Hindlimb muscle (tissue), 1 donor: ENCODE measurements around the gene RGS13. TPM values are rescaled to one million over a fixed set of nuclear protein-coding genes. Genes with fewer than 3 reads are reported as not detected.

Source experiments
- DNase-seq: peaks from one replicate; pipeline ENCODE4 v3.0.0-alpha.2; 2013
- polyA plus RNA-seq: library from polyadenylated mRNA; unstranded; fragments of 120-200 nt; gene quantifications from one replicate; pipeline ENCODE4 v1.2.1, GENCODE V29; 2013; ENCODE audit not compliant: insufficient read length

RGS13 gene, protein sequence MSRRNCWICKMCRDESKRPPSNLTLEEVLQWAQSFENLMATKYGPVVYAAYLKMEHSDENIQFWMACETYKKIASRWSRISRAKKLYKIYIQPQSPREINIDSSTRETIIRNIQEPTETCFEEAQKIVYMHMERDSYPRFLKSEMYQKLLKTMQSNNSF
- polyA plus RNA-seq = 0.15 TPM

DNA sequence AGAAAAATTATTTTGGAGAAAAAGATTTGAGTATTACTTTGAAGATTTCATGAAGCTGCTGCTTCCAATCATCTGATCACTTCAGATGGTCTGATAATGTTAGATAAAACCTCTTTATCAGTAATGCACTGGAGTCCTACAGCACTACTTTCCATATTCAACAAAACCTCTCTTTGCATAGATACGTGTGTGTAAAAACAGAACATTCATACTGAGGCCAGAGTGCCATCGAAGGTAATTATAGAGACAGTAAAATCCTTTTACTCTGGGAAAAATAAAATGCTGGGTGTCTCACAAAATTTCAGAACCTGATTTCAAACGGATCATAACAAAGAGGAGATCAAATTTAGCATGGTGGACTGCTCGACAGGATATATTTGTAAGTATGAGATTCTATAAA is at the start of gene RGS13:
Gene RGS13 (plus strand): TSS at position 209 of the 400 bp plus-strand sequence. CDS start 8,188 bp downstream, outside the sequence.
- DNase-seq = no peak

DNA sequence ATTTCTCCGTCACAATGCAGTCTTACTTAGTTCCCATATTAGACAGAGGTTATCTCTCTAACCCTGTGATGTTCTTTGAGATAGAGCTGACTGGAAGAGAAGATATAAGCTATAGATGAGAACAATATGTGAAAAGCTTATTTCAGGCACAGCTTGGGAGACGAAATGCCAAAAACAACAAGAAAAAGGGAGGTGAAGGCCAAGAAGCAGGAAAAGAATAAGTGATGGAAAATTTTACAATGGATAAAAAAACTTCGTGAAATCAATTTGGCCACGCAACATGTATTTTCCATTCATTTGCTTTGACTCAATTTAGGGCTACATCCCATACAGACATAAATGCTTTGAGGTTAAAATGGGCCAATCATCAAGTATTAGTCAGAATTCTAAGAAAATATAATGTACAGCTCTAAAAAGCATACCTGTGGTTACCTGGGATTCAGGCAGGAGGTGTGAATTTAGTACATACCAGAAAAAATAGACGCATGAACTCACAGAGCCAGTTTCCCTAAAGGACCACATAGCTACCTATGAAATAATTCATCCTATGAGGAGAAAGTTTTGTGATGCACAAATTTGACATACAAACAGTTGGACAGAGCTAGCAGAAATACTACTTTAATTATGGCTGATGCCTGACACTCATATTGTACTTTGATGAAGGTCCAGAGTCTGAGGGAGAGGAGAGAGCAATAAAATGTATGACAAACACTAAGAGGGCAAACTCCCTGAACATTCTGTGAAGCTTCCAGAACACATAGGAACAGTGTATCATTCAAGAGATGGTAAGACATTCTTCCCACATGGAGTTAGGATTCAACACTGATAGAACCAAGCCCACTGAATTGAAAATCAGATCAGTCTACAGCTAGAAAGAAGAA is 48.3 kb upstream of the RGS13 start:
- DNase-seq = no peak

DNA sequence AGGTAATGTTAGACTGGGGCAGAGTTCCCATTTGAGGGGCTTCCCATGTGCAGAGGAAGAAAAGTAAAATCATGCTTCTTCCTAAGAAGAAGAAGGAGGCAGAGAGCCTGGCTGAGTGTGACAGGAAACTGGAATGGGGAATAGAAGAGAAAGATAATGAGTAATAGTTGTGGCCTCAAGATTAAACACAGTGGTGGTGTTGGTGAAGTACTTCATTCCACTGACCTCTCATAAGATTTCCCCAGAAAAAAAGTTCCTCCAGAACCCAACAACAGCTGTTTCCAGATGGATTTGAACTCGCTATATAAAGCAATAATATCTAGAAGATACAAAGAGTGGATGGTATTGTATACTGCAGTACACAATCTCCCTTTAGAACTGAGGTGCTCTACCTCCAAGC is 47.4 kb upstream of the RGS13 start:
- DNase-seq = no peak

DNA sequence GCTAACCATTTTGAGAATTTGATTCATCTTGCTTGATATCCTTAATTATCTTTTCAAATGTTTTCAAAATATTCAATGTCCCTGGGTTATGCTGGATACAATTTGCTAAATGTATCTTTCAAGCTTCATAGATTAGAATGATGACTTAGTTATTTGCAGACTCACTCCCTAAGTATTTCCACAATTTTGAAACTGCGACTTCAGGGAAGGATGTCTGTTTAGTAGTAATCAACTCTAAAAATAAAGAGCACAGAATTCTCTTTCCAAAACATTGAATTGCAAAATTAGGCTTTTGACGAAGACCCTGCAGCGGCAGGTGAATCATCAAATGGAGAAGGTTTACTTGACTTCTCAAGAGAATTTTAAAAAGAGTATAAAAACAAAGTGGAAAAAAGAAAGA is 46.1 kb upstream of the RGS13 start:
- DNase-seq = no peak

DNA sequence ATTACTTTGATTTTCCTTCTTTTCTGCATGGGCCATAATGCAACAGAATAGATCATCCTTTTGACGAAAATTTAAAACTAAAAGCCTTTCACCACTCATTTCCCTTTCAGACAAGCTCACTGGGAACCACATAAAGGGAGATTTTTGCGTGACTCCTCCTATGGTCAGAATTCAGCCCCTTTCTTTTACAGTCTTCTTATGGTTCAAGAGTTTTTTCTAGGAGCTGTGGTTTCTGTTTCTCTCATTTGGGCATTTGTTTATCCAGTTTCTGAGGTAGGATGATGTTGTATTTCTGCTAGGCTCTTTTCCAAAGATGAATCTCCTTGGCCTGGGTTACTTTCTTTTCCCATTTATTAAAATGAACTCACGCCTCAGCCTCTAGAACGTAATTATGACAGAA is 43.4 kb upstream of the RGS13 start:
- no peak for DNase-seq

DNA sequence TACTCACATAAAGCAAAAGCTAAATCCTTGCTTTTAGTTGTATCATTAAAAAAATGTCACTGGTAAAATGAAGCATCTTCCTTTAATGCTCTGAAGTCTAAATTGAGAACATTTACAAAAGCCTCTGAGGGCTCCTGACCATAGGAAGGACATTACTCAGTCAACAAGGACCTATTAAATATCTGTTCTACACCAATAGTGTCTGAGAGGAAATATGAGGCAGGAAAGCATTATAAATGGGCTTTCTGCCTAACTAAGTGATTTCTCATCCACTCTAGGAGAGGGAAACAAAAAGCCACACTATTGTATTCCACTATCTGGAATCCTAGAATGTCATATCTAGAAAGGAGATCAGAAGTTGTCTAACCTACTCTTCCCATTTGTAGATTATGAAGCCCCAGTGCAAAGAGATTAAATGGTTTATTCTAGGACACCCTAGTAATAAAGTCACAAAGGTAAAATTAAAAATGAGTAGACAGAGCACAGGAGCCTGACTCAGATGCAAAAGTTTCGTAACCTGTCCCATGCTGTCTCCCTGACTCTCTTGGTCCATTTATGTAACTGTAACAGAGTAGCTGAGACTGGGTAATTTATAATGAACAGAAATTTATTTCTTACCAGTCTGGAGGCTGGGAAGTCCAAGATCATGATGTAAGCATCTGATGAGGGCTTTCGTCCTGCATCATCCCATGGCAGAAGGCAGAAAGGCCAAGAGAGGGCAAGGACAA is 42.8 kb upstream of the RGS13 start:
- no peak for DNase-seq

DNA sequence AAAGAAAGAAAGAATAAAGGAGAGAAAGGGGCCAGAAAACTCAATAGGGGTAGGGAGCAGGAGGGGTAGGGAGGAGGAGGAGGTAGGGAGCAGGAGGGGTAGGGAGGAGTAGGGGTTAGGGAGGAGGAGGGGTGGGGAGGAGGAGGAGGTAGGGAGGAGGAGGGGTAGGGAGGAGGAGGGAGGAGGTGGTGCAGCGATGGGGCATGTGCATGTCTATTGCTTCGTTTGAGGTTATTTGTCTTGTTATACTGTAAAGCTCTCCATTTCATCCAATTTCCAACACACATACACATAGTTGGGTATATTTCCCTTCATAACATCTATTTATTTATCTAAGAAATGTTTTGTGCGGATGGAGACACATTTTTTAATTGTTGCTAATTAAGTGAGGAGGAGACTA is 40.6 kb upstream of the RGS13 start:
- DNase-seq = no peak

DNA sequence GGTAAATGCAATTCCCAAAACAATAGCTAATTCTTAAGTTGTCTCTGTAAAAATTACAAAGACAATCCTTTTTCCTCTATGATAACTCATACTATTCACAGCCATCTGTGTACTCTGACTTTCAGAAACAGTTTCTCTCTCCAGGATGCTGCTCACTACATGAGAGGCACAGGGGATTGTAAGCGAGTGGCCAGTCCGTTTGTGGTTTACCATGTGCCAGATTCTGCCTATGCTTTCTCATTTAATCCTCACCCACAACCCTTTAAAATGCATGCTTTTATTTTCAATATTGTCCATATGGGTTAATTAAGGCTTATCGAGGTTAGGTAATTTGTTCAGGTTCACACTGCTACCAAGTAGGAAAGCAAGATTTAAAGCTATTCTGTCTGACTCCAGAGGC is 37.4 kb upstream of the RGS13 start:
- DNase-seq = no peak

DNA sequence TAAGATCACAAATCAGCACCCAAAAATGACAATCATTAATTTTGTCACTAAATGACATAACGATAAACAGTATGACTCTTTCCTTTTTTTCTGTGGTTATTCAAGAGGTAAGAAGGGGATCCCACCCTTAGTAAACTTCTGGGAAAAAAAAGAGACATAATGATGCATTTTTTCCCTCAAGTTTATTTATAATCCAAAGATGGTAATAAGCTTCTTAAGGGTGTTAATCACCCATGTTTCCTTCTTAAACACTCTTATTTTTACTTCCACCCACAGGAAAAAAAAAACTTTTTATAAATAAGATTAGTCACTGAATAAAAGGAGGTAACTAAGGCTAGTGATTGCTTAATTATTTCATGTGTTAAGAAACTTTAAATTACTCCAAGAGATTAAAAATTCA is 35.7 kb upstream of the RGS13 start:
- no peak for DNase-seq

DNA sequence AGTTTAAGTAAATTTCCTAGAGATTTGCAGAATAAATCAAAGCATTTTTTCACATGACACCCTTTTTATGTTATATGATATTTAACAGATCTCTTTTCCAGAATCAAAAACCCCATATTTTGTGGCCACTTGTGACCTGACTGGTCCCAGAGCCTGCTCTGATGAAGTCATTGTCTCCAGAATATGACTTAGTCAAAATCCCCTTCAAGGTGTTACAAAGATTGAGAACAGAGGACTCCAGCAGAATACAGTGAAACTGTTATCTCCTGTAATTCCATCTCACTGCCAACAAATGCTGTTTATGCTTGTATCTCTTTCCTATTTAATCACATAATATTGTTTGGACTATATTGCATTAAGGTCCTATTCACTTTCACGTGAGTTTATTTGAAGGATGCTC is 34.8 kb upstream of the RGS13 start:
- no peak for DNase-seq

DNA sequence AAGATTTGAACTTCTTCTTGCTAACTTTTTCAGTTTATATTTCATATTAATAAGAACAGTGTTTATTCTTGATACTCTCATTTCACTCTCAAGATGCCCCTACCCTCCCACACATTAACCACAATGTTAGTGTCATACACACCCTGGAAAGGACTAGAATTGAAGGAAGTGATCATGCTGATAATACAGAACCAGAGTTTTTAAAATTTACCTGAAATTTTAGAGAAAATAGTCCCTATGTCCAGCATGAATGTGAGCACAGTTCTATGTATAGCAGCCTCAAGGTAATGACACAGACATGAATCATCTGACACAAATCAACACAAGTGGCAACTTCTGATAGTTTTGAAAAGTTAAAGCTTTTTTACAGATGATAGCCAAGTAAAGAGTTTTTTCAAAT is 34.4 kb upstream of the RGS13 start:
- no peak for DNase-seq

DNA sequence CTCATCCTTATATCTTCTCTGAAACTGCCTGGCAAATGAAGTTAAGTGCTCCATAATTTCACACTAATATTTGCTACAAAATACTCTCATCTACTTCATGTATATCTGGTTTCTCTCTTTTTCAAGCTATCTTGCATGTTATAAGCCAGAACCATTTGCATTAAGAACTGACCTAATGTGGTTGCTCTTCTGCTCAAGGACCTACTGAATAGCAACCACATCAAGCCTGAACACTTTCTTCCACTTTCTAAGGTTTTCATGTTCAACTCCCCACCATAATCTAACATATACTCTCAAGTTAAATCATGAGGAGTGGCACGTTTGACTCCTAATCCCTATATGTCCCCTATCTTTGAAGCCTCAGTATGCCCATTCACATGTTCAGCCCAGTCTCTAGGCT is 33.2 kb upstream of the RGS13 start:
- no peak for DNase-seq

DNA sequence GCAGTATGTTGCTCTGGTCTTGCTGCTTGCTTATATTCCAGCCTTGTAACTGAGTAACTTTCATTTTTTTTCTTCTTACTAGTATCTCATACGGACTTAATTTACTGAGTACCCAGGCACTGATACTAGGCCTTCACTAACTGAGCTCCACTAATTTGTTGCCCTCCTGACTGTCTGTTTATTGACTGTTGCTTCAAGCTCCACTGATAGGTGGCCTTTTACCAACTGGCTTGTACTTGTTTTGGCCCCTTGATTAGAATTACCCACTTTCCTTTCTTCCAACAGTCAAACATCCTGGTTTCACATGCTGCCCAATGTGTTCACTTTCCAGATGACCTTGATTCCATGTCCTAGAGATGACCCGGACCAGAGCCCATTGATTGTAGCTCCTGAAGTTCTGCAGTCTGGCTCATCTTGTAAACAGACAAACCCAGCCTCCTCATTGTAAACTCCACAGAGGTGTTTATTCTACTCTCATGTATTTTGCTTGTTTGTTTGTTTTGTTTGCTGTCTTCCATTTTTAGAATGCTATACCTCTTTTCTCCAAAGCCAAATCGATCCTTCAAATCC is 32.6 kb upstream of the RGS13 start:
- no peak for DNase-seq

DNA sequence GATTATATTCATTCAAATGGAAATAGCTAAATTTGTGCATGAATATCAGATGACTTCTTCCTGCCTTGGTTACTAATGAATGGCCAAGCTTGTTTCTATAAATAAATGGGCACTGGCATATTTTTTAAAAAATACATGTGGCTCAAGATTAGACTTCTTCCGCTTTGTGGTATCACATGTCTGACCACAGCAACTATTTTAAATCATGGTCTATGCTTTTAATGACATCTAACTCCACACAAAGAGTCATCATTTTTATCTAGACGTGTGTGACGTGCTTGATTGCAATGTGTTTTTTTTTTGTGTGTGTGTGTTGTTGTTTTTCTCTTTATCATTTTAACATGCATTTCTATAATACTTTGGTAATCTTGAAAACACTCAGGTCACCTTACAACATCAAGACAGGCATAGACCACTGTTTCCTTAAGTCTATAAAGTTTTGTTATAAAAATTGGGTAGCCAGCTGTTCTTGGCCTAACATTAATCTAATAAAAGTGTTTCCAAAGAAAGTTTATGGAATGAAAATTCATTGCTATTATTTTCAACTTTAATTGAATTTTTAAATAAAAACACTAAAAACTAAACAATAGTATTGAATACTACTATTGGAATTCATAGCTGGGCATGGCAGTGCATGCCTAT is 30.8 kb upstream of the RGS13 start:
- no peak for DNase-seq

DNA sequence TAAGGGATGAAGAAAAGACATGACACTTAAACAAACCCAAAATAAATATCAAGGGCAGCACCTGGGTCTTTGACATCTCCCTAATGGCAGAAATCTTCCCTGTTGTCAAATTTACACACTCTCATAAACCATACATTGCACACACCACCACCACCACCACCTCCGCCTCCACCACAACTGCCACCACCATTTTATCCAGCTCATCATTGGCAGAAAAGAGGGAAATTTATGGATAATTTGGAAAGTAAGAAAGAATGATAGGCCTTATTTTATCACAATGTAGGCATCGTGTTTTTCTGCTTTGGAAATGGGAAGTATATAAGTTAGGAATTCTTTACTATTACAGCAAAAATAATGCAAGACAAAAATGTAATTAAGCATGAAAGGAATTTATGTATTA is 27.3 kb upstream of the RGS13 start:
- DNase-seq = no peak

DNA sequence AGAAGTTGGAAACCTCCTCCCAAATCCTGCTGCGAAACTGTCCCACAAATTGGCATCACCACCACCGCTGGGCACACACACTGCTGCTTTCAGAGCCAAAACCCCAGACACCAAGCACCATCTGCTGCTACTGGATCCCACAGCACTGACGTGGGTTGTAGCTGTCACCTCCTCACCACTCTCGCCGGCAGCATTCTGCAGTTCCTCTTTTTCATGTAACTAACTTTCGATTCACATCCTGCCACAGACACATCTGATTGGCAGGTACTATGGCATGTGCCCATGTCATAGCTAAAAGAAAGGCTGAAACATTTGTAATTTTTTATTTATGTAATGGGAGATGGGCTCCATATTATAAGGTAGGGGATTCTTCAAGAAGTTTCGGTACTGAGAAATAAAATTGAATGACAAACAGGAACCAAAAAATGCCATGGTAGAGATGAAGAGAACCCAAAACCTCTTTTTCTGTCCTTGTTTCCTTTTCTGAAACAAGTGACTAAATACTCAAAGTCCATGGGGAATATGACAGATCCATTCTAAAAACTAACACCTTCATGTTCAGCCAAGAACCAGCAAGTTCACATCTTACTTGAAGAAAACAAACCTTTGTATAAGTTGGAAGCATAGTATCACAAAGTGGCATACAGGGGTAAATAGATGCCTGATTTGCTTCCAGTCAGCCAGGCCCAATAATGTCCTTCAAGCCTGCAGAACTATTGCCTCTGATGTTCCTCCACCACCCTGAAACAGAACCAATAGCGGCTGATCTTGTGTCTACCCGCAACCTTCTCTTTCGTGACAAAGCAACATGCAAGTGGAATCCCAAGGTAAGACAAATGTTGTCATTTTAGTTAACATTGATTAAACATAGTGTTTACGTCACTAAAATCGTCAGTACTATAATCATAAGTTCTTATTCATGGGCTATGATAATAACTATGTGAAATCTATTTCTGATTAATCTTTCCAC is 26.6 kb upstream of the RGS13 start:
- DNase-seq = no peak

DNA sequence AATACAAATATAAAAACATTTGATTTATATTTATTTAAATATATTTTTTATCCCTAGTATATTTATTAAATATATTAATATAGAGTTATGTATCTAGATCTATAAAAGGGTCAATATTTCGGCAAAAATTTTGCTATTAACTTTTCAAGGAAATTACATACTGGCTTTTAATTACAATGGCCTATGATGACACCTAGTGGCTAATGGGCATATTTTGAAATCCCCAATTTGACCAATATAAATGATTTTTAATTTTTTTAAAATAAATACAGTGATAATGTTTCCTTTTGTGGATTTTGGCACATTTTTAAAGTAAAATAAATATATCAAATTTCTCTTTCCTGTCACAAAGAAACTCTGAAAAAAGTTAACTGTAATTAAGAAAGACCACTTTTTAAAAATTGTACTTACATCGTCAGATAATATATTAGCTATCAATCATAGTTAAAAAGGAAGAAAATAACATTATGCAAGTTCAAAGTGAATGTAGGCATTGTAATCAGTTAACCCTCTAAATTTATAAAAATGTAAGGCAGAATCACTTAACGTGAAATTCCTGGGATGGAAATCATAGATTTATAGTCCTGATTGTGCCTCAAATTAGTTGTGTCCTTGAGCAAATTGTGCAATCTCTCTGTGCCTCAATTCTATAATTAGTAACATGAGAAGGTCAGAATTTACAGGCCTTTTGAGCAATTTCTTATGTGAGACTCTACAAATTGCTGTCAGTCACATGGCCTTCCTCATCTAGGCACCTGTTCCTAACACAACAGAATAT is 25.6 kb upstream of the RGS13 start:
- DNase-seq = no peak

DNA sequence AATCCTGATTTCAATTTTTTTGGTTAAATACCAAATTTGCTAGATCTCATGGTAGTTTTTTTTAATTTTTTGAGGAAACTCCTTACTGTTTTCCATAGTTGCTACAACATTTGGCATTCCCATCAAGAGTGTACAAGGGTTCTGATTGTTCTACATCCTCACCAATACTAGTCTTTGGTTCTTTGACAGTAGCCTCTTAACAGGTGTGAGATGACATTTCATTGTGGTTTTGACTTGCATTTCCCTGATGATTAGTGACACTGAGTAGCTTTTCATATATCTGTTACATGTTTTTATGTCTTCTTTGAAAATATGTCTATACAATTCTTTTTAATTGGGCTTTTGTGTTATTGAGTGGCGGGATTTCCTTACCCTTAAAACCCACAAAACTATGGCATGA is 20.9 kb upstream of the RGS13 start:
- no peak for DNase-seq

DNA sequence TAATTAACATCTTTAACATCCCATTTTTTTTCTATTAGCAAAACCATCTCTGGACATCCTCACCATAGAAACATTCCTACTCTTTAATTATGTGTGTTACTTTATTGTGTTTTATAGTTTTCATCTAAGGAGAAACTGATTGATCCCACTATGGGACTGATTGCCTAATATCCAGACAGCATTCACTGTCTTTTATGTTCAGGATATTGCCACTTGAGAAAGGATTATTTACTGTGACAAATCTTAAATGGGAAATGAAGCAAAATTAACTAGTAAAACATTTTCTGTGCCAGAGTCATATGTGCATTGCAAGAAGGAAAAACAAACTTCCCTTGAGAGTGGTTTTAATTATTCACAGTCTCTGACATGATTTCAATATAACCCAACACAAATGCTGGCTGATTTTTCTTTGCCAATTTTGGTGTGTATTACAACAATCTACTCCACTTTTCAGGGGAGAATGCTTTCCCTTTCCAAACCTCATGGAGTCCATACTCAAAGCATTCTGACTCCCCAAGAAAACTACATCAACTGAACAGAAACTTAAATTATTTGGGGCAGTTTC is 15.8 kb upstream of the RGS13 start:
- no peak for DNase-seq
